HG02759 (cell line): Measurements from ENCODE around the gene PARL.
"Not testable (repeated sequence)": the region's sequence is repeated elsewhere in the genome, so short reads cannot be mapped to it uniquely, and the experiment has no call there.

Experiments
- ATAC-seq: cut with Tn5 transposase; IDR thresholded peaks from one replicate; pipeline ENCODE4 v1.9.1; 2021; ENCODE audit warnings: mild to moderate bottlenecking, moderate library complexity; ENCODE audit not compliant: unreplicated experiment

The PARL gene

DNA sequence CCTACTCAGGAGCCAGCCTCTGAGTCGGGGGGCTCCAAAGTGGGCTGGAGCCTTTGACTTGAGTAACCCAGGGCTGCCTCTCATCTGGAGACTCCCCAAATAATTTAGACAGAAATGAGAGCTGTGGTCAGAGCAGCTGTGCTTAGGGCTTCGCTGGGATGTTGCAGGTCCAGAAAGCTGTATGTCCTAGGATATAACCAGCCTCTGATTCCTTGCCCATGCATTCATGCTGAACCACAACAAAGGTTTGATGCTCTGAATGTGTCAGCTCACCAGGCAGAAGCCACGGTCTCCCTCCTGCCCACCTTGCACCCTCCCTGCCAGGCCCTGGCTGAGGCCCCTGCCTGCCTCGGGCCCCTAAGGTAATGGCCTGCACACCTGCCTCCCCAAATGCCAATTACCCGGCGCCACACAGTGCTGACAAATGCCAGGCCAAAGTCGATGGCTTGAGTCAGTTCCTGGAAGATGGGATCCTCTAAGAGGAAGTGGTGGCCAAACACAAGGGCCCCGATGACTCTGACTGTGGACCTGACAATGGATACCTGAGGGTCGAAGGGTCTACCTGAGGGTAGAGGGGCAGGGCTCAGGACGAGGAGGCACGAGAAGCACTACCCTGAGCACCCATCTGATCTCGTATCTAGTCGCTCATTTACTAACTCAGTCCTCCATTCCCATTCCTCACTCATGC is 21.7 kb upstream of the PARL start:
- ATAC-seq = no peak

GRCh38 chr3:183904833-183905780 is 20.4 kb upstream of the PARL start:
- no peak for ATAC-seq

GRCh38 chr3:183898028-183898431 is 13.3 kb upstream of the PARL start:
- ATAC-seq = no peak

GRCh38 chr3:183897606-183898005 is 12.9 kb upstream of the PARL start:
- no peak for ATAC-seq

- no peak for ATAC-seq
These were observed 11.9 kb upstream of the PARL start for GRCh38 chr3:183896610-183897009.

DNA sequence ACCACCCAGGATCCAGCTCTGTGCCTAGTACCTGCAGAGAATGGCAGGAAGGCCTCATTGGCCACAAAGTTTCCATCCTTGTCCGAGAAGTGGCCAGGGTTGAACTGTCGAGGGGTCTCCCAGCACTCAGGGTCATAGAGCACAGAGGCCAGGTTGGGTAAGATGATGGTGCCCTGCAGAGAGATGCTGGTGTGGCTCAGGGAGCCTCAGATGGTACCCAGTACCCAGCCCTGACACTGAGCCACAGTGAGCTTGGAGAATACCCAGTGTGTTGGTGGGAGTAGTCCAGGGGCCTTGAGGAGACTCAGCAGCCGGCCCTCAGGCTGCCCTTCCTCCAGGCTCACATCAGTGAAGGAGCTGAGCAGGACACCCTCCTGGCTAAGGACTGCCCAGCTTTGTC is 11.5 kb upstream of the PARL start:
- ATAC-seq = no peak

DNA sequence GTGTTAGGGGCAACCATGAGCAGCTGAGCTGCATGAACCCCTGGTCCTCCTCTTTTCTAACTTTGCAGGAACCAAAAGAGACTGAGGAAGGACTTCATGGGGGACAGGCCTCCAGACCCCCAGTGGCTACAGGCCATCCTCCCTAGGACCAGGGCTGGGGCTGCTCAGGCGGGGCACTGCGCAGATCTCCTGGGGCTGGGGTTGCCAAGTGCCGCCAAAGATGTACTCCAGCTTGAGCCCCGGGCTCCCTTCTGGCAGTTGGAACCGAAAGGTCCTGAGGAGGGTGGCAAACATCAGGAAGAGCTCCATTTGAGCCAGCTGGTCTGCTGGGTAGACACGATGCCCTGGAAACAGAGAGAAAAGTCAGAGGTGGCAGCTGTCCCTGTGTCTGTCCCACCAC is 11.1 kb upstream of the PARL start:
- no peak for ATAC-seq

GRCh38 chr3:183895296-183895695 is 10.6 kb upstream of the PARL start:
- no peak for ATAC-seq

GRCh38 chr3:183892610-183893214 is 8.0 kb upstream of the PARL start:
- ATAC-seq = no peak

- no peak for ATAC-seq
These were observed 1.1 kb upstream of the PARL start for GRCh38 chr3:183885766-183886165.

DNA sequence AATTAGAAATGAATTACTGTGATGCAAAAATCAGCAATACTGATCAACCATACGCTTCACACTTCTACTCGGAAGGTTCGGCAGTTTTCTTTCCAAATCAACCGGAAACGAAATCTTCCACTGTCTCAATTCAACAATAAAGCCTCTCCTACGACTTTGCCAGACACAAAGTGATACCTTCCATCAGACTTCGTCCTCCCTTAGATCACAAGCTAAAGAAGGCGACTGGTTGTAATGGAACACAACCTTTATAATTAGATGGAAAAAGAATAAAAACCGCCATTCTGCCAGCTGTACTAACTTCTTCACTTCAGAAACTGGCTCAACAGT is 618 bp downstream of the PARL start:
- ATAC-seq = no peak

DNA sequence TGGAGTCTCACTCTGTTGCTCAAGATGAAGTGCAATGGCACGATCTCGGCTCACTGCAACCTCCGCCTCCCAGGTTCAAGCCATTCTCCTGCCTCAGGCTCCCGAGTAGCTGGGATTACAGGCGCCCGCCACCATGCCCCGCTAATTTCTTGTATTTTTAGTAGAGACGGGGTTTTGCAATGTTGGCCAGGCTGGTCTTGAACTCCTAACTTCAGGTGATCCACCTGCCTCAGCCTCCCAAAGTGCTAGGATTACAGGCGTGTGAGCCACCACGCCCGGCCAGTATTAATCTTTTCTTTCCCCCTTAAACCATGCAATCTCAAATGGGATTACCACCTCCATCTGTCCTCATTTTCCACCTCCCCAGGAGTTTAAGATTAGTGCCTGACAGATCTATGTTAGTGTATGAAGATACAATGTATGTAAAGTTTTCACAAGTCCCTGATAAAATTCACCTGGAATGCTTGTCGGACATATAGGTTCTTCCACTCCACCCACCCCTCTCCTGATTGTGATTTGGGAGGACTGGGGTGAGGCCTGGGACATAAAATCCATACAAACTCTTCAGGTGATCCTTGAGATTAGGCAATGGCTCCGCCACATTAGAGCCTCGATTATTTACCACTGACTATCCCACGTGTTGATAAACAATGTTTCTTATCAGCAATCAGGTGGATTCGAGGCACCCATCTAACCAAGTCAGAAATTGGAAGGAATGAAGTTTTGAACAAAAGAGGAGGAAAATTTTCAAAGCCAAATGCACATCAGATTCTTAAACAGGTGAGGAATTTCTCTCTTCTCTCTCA is 1.2 kb downstream of the PARL start:
- no peak for ATAC-seq

DNA sequence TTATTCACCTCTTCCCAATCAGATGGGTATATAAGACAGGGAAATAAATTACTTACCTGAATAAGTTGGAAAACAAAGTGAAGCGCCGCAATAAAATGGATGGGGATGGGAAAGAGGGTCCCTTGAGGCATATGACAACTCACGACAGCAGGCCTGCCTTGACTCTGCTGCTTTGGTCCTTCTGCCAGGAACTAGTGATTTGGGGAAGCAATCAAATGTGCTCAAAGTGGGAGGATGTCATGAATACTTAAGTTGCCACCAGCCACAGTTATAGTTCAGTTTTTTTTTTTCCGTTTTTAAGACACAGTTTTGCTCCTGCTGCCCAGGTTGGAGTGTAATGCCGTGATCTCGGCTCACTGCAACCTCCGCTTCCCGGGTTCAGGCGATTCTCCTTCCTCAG is 4.6 kb downstream of the PARL start:
- ATAC-seq = no peak

GRCh38 chr3:183879243-183879642 is 5.4 kb downstream of the PARL start:
- no peak for ATAC-seq

DNA sequence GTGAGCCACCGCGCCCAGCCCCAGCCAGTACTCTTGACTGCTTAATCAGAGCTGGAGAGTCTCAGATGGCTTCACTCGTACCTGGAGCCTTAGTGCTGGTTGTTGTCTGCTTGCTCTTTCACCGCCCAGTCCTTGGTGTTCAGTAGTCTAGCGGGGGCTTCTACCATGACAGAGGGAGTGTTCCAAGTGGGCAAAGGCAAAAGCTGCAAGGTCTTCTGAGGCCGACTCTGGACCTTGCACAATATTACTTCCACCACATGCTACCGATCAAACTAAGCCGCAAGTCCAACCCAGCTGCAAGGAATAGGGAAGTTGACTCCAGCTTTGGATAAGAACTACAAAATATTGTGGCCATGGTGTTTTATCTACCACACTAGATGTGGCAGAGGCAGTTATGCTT is 6.6 kb downstream of the PARL start:
- no peak for ATAC-seq

- ATAC-seq = not testable (repeated sequence)
These were observed 7.5 kb downstream of the PARL start for GRCh38 chr3:183877227-183877626.

- no peak for ATAC-seq
These were observed 9.3 kb downstream of the PARL start for GRCh38 chr3:183875411-183875810.

GRCh38 chr3:183873914-183874313 is 10.8 kb downstream of the PARL start:
- ATAC-seq = no peak

- no peak for ATAC-seq
These were observed 13.1 kb downstream of the PARL start for GRCh38 chr3:183871541-183871940.

- no peak for ATAC-seq
These were observed 14.1 kb downstream of the PARL start for GRCh38 chr3:183870563-183870962.

DNA sequence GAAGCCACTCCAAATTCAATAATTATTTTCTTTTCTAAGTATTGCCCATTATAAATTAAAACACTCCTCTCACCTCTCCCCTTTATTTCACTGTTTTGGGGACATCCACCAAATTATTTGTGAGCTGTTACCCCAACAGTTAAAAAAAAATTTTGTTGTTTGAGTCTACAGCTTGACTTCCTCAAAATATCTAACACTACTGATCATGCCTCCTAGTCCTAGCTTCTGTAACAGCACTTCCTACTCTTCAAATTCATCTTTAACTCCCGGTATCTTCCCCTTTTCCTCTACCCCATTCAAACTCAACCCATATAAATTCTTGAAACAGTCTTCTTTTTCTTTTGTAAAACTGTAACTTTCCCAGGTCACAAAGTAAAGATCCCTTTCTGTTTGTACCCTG is 15.9 kb downstream of the PARL start:
- no peak for ATAC-seq
